SU-DHL-6 (cell line): ENCODE results near the gene VPS4B.

Experiments used
- CTCF ChIP-seq: fragments of 200-600 bp; sonication (generic); IDR thresholded peaks from one replicate; pipeline ENCODE4 v1.5.1; 2017; ENCODE audit warnings: antibody characterized with exemption, mild to moderate bottlenecking, low read length, moderate library complexity; ENCODE audit not compliant: insufficient read depth, poor library complexity, severe bottlenecking
- EZH2phosphoT487 ChIP-seq: fragments of 200-600 bp; sonication (generic), shearing (Covaris generic); conservative IDR thresholded peaks from 2 replicates; pipeline ENCODE4 v1.6.1; 2018; ENCODE audit warnings: mild to moderate bottlenecking, antibody characterized with exemption, low read length, moderate library complexity, mixed read lengths

- no peak for TF ChIP-seq CTCF
- TF ChIP-seq EZH2phosphoT487: no peak
These were observed 44.8 kb downstream of the VPS4B start for GRCh38 chr18:63377275-63377980.
